HG02759 (cell line): Measurements from ENCODE around the gene DNAI7.

Experiments used
- ATAC-seq: cut with Tn5 transposase; IDR thresholded peaks from one replicate; pipeline ENCODE4 v1.9.1; 2021; ENCODE audit warnings: mild to moderate bottlenecking, moderate library complexity; ENCODE audit not compliant: unreplicated experiment

The DNAI7 gene

GRCh38 chr12:25107920-25108319 lies 87.0 kb downstream of the DNAI7 start:
- peak; percentile 94 for ATAC-seq

- ATAC-seq, result no peak
These were observed 88.1 kb downstream of the DNAI7 start for GRCh38 chr12:25106818-25107217.

- no peak for ATAC-seq
These were observed 92.6 kb downstream of the DNAI7 start for GRCh38 chr12:25102402-25102801.

- ATAC-seq, result no peak
These were observed 93.9 kb downstream of the DNAI7 start for GRCh38 chr12:25101092-25101445.

- no peak for ATAC-seq
These were observed 94.5 kb downstream of the DNAI7 start for GRCh38 chr12:25100194-25101091.

GRCh38 chr12:25099010-25099409 lies 96.0 kb downstream of the DNAI7 start:
- no peak for ATAC-seq

- no peak for ATAC-seq
These were observed 105.2 kb downstream of the DNAI7 start for GRCh38 chr12:25089738-25090137.

- no peak for ATAC-seq
These were observed 107.4 kb downstream of the DNAI7 start for GRCh38 chr12:25087596-25087995.

- ATAC-seq, result no peak
These were observed 110.1 kb downstream of the DNAI7 start for GRCh38 chr12:25084816-25085215.

GRCh38 chr12:25083211-25083610 lies 111.7 kb downstream of the DNAI7 start:
- no peak for ATAC-seq

- no peak for ATAC-seq
These were observed 112.3 kb downstream of the DNAI7 start for GRCh38 chr12:25082628-25083027.

GRCh38 chr12:25079393-25079792 lies 115.6 kb downstream of the DNAI7 start:
- no peak for ATAC-seq

- peak; percentile 76 for ATAC-seq
These were observed 120.0 kb downstream of the DNAI7 start for GRCh38 chr12:25074954-25075353.

GRCh38 chr12:25074113-25074512 lies 120.8 kb downstream of the DNAI7 start:
- ATAC-seq, result no peak

- no peak for ATAC-seq
These were observed 121.9 kb downstream of the DNAI7 start for GRCh38 chr12:25072906-25073650.

- ATAC-seq, result no peak
These were observed 123.6 kb downstream of the DNAI7 start for GRCh38 chr12:25071366-25071765.

GRCh38 chr12:25069224-25069623 lies 125.7 kb downstream of the DNAI7 start:
- ATAC-seq, result no peak

- no peak for ATAC-seq
These were observed 129.9 kb downstream of the DNAI7 start for GRCh38 chr12:25065035-25065434.

- no peak for ATAC-seq
These were observed 130.9 kb downstream of the DNAI7 start for GRCh38 chr12:25063873-25064628.

- ATAC-seq, result peak; percentile 50
These were observed 136.3 kb downstream of the DNAI7 start for GRCh38 chr12:25058658-25059058.
